ENCODE data around the gene RRM1.
A peak's percentile ranks its signal among the peaks of the same experiment; 100 is the strongest.

Gene RRM1

DNA sequence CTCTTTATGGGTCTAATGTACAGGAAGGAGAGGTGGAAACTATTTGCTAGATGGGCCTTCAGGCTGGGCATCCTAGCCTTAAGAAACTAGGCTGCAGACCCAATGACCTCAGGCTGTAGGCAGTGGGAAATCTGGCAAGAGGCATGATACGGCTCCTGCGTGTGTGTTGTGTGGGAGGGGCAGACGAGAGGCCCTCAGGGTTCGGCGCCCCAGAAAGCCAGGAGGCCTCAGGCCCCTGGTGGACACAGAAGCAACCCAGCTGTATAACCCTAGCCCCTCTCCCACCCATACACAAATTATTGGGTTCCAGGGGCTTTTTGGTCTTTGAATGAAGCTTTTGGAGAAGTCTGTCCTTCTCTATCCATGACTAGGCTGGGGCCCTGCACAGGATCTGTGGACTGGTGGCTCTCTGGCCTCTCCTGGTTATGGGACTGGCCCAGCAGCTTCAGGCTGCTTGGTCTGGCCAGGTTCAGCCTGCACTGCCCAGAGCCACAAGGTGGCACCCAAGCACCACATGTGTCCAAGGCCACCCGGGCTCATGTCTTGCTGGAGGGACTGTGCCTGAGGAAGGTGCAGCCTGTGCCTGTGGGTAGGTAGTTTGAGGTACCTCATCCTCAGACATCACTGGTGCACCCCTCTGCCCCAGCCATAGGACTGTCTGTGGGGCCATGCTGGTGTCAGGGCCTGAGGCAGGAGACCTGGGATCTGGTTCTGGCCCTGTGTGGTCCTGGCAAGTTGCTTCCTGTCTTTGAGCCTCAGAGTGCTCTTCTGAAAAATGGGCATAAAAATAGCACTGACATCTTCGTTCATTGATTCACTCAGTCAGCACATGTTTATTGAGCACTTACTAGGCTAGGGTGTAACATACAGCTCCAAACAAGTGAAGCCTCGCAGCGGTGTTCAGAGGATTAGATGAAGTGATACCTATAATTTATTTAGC, 87.5 kb downstream of the RRM1 start:
- TF ChIP-seq SUZ12 (IDR thresholded peaks at IDR 0.05; ENCODE audit: extremely low read depth, insufficient read depth, insufficient read length), result no peak
- no peak for TF ChIP-seq YY1 (IDR thresholded peaks at IDR 0.05; ENCODE audit: insufficient read depth, insufficient read length)
- no peak for TF ChIP-seq ZNF274 (IDR thresholded peaks at IDR 0.05; ENCODE audit: low read depth, low read length)
- DNase-seq (ENCODE audit: low read depth, low spot score), result peak; percentile 66
- no peaks in the 10 kb centered on the region for H3K9me3 ChIP-seq (ENCODE audit: insufficient read depth, low read length)
- no peaks in the 10 kb centered on the region for H3K27me3 ChIP-seq (ENCODE audit: insufficient read depth, insufficient read length)
- no peaks in the 10 kb centered on the region for H3K36me3 ChIP-seq (ENCODE audit: insufficient read depth, insufficient read length, low read length)
- H3K4me3 ChIP-seq (ENCODE audit: insufficient read length, low read depth), result no peak overlapping the region
- H3K9ac ChIP-seq (ENCODE audit: insufficient read length, low read depth), result no peak overlapping the region
- H3K4me1 ChIP-seq (ENCODE audit: insufficient read depth, insufficient read length), result no peaks in the 10 kb centered on the region

- Histone ChIP-seq H3K9me3 (ENCODE audit: insufficient read depth, low read length) (peaks cover 3% of the 10 kb centered on the region; the same call in 1 of the 2 replicates), H3K9ac (ENCODE audit: insufficient read length, low read depth) (no peak overlapping the region), H3K27me3 (ENCODE audit: insufficient read depth, insufficient read length) (no peaks in the 10 kb centered on the region), H3K36me3 (ENCODE audit: insufficient read depth, insufficient read length, low read length) (no peaks in the 10 kb centered on the region), H3K4me1 (ENCODE audit: insufficient read depth, insufficient read length) (no peaks in the 10 kb centered on the region), H3K4me3 (ENCODE audit: insufficient read length, low read depth) (no peak overlapping the region)
- TF ChIP-seq SUZ12 (IDR thresholded peaks at IDR 0.05; ENCODE audit: extremely low read depth, insufficient read depth, insufficient read length), result no peak
- TF ChIP-seq YY1 (IDR thresholded peaks at IDR 0.05; ENCODE audit: insufficient read depth, insufficient read length), result no peak
- TF ChIP-seq ZNF274 (IDR thresholded peaks at IDR 0.05; ENCODE audit: low read depth, low read length), result no peak
- no peak for DNase-seq (ENCODE audit: low read depth, low spot score)
Measured at GRCh38 chr11:4183410-4184057, 88.9 kb downstream of the RRM1 start.

GRCh38 chr11:4184163-4184916, 89.7 kb downstream of the RRM1 start:
- TF ChIP-seq YY1 (IDR thresholded peaks at IDR 0.05; ENCODE audit: insufficient read depth, insufficient read length), result no peak
- no peak for TF ChIP-seq ZNF274 (IDR thresholded peaks at IDR 0.05; ENCODE audit: low read depth, low read length)
- TF ChIP-seq SUZ12 (IDR thresholded peaks at IDR 0.05; ENCODE audit: extremely low read depth, insufficient read depth, insufficient read length), result no peak
- Histone ChIP-seq H3K4me1 (ENCODE audit: insufficient read depth, insufficient read length) (no peaks in the 10 kb centered on the region), H3K9ac (ENCODE audit: insufficient read length, low read depth) (no peak overlapping the region), H3K9me3 (ENCODE audit: insufficient read depth, low read length) (peaks cover 5% of the 10 kb centered on the region; the same call in 1 of the 2 replicates), H3K4me3 (ENCODE audit: insufficient read length, low read depth) (no peak overlapping the region), H3K36me3 (ENCODE audit: insufficient read depth, insufficient read length, low read length) (no peaks in the 10 kb centered on the region), H3K27me3 (ENCODE audit: insufficient read depth, insufficient read length) (no peaks in the 10 kb centered on the region)
- no peak for DNase-seq (ENCODE audit: low read depth, low spot score)

DNA sequence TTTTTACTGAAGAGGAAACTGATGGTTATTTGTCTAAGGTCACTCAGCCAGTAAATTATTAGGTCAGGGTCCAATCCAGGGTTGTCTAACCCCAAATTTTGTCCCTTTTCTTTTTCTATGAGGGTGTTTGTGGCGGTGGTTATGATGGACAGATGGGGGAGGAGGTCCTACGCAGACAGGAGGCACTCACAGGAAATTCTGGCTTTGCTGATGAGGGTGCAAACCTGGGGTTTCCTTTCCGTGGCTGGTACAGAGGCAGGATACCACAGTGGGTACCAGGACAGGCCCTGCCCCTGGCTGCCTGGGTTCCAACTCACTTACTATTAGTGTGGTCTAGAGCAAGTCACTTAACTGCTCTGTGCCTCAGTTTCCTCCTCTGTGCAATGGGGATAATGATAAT, 91.0 kb downstream of the RRM1 start:
- no peak overlapping the region for H3K9ac ChIP-seq (ENCODE audit: insufficient read length, low read depth)
- no peak overlapping the region for H3K4me3 ChIP-seq (ENCODE audit: insufficient read length, low read depth)
- H3K4me1 ChIP-seq (ENCODE audit: insufficient read depth, insufficient read length), result no peaks in the 10 kb centered on the region
- no peaks in the 10 kb centered on the region for H3K36me3 ChIP-seq (ENCODE audit: insufficient read depth, insufficient read length, low read length)
- no peaks in the 10 kb centered on the region for H3K27me3 ChIP-seq (ENCODE audit: insufficient read depth, insufficient read length)
- TF ChIP-seq YY1 (IDR thresholded peaks at IDR 0.05; ENCODE audit: insufficient read depth, insufficient read length), result no peak
- TF ChIP-seq ZNF274 (IDR thresholded peaks at IDR 0.05; ENCODE audit: low read depth, low read length), result no peak
- TF ChIP-seq SUZ12 (IDR thresholded peaks at IDR 0.05; ENCODE audit: extremely low read depth, insufficient read depth, insufficient read length), result no peak
- H3K9me3 ChIP-seq (ENCODE audit: insufficient read depth, low read length), result peaks cover 5% of the 10 kb centered on the region; the same call in 1 of the 2 replicates
- DNase-seq (ENCODE audit: low read depth, low spot score), result no peak

DNA sequence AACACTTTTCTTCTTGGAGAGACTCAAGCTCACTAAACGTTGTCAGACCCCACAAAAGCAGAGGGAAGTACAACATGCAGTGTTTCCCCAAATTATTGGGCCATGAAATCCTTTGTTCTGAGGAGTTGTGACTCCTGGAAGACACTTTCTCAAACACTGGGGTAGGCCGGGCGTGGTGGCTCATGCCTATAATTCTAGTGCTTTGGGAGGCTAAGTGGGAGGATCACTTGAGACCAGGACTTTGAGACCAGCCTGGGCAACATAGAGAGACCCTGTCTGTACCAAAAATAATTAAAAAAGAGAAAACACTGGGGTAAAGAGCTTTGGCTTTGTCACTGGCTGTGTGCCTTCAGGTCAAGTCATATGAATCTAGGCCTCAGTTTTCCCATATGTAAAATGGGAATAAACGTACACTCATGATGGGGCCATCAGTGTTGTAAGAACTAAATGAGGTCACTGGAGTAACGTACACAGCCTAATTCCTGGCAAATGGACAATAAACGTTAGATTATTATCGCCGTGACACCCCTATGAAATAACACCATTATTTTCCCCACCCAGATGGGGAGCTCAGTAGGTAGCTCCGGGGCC, 92.0 kb downstream of the RRM1 start:
- Histone ChIP-seq H3K9ac (ENCODE audit: insufficient read length, low read depth) (no peak overlapping the region), H3K36me3 (ENCODE audit: insufficient read depth, insufficient read length, low read length) (no peaks in the 10 kb centered on the region), H3K9me3 (ENCODE audit: insufficient read depth, low read length) (peaks cover 5% of the 10 kb centered on the region; the same call in 1 of the 2 replicates), H3K4me3 (ENCODE audit: insufficient read length, low read depth) (peak overlapping the region; percentile 61), H3K4me1 (ENCODE audit: insufficient read depth, insufficient read length) (no peaks in the 10 kb centered on the region), H3K27me3 (ENCODE audit: insufficient read depth, insufficient read length) (no peaks in the 10 kb centered on the region)
- DNase-seq (ENCODE audit: low read depth, low spot score), result no peak
- TF ChIP-seq YY1 (IDR thresholded peaks at IDR 0.05; ENCODE audit: insufficient read depth, insufficient read length) (no peak), ZNF274 (IDR thresholded peaks at IDR 0.05; ENCODE audit: low read depth, low read length) (no peak), SUZ12 (IDR thresholded peaks at IDR 0.05; ENCODE audit: extremely low read depth, insufficient read depth, insufficient read length) (no peak)

- DNase-seq (ENCODE audit: low read depth, low spot score), result peak; percentile 72
Measured at GRCh38 chr11:4187055-4187988, 92.7 kb downstream of the RRM1 start.

More at GRCh38 chr11:4187055-4187988, 92.7 kb downstream of the RRM1 start:
- Histone ChIP-seq H3K9me3 (ENCODE audit: insufficient read depth, low read length) (peaks cover 5% of the 10 kb centered on the region; the same call in 1 of the 2 replicates), H3K4me3 (ENCODE audit: insufficient read length, low read depth) (peak overlapping the region; percentile 61), H3K9ac (ENCODE audit: insufficient read length, low read depth) (peak overlapping the region; percentile 93), H3K36me3 (ENCODE audit: insufficient read depth, insufficient read length, low read length) (no peaks in the 10 kb centered on the region), H3K27me3 (ENCODE audit: insufficient read depth, insufficient read length) (no peaks in the 10 kb centered on the region), H3K4me1 (ENCODE audit: insufficient read depth, insufficient read length) (no peaks in the 10 kb centered on the region)
- TF ChIP-seq SUZ12 (IDR thresholded peaks at IDR 0.05; ENCODE audit: extremely low read depth, insufficient read depth, insufficient read length) (no peak), ZNF274 (IDR thresholded peaks at IDR 0.05; ENCODE audit: low read depth, low read length) (no peak), YY1 (IDR thresholded peaks at IDR 0.05; ENCODE audit: insufficient read depth, insufficient read length) (no peak)

All from NT2/D1 (cell line).